Neural cell (in vitro differentiated cells): ENCODE data around the gene ZBTB44. TPM values are rescaled to one million over a fixed set of nuclear protein-coding genes. Genes with fewer than 3 reads are reported as not detected.

ENCODE experiments used
- H2AFZ ChIP-seq: fragments of 200-600, 300-800 bp; sonication (generic), shearing (Covaris generic); 2 replicates; pipeline ENCODE4 v1.6.0; 2014; ENCODE audit warnings: low read depth, mild to moderate bottlenecking, antibody characterized with exemption, low read length, moderate library complexity
- H3F3A ChIP-seq: fragments of 200-600 bp; shearing (Covaris generic); 2 replicates; pipeline ENCODE4 v1.6.1; 2016; ENCODE audit warnings: mild to moderate bottlenecking, moderate library complexity, mixed read lengths, antibody characterized with exemption, low read length; ENCODE audit not compliant: insufficient read depth, poor library complexity, severe bottlenecking
- H3K27ac ChIP-seq: fragments of 200-600, 300-800 bp; sonication (generic), shearing (Covaris generic); 2 replicates; pipeline ENCODE4 v1.5.1; 2014; ENCODE audit warnings: mild to moderate bottlenecking, low read length, moderate library complexity
- H3K27me3 ChIP-seq: fragments of 300-800, 200-600 bp; sonication (generic), shearing (Covaris generic); 2 replicates; pipeline ENCODE4 v1.6.0; 2014; ENCODE audit warnings: mild to moderate bottlenecking, low read depth, low read length, moderate library complexity; ENCODE audit not compliant: insufficient read depth
- H3K36me3 ChIP-seq: fragments of 300-800, 200-600 bp; sonication (generic), shearing (Covaris generic); 2 replicates; pipeline ENCODE4 v1.5.1; 2014; ENCODE audit warnings: mild to moderate bottlenecking, antibody characterized with exemption, low read length, moderate library complexity; ENCODE audit not compliant: insufficient read depth
- H3K4me2 ChIP-seq: fragments of 300-800, 200-600 bp; sonication (generic), shearing (Covaris generic); 2 replicates; pipeline ENCODE4 v1.6.0; 2014; ENCODE audit warnings: mild to moderate bottlenecking, low read length
- H3K4me3 ChIP-seq: fragments of 300-800, 200-600 bp; sonication (generic), shearing (Covaris generic); 2 replicates; pipeline ENCODE4 v1.5.1; 2014; ENCODE audit warnings: mild to moderate bottlenecking, low read length, moderate library complexity
- H3K79me2 ChIP-seq: fragments of 200-600 bp; shearing (Covaris generic); replicated peaks from 2 replicates; pipeline ENCODE4 v1.6.0; 2014; ENCODE audit warnings: mild to moderate bottlenecking, low read length, moderate library complexity; ENCODE audit not compliant: insufficient read depth
- H3K9ac ChIP-seq: fragments of 300-800, 200-600 bp; sonication (generic), shearing (Covaris generic); 2 replicates; pipeline ENCODE4 v1.6.1; 2016; ENCODE audit warnings: mild to moderate bottlenecking, low read length, mixed read lengths
- H3K9me2 ChIP-seq: fragments of 200-600 bp; shearing (Covaris generic); 2 replicates; pipeline ENCODE4 v1.6.1; 2016; ENCODE audit warnings: mild to moderate bottlenecking, low read length, mixed read lengths; ENCODE audit not compliant: insufficient read depth
- H3K9me3 ChIP-seq: fragments of 200-600, 300-800 bp; sonication (generic), shearing (Covaris generic); 2 replicates; pipeline ENCODE4 v1.6.1; 2016; ENCODE audit warnings: mild to moderate bottlenecking, mixed run types, low read length, moderate library complexity, mixed read lengths
- H4K20me1 ChIP-seq: fragments of 200-600 bp; shearing (Covaris generic); 2 replicates; pipeline ENCODE4 v1.6.1; 2016; ENCODE audit warnings: mild to moderate bottlenecking, mixed run types; ENCODE audit not compliant: insufficient read depth
- CTCF ChIP-seq: fragments of 450-650 bp; IDR thresholded peaks from 2 replicates; pipeline ENCODE4 v1.5.1; 2014; ENCODE audit warnings: antibody characterized with exemption, mild to moderate bottlenecking, moderate library complexity; ENCODE audit not compliant: poor library complexity, severe bottlenecking
- EP300 ChIP-seq: fragments of 450-650 bp; conservative IDR thresholded peaks from 2 replicates; pipeline ENCODE4 v1.6.1; 2014; ENCODE audit warnings: antibody characterized with exemption, mild to moderate bottlenecking, moderate library complexity; ENCODE audit not compliant: poor library complexity, severe bottlenecking
- EZH2 ChIP-seq: fragments of 200-600, 300-800 bp; shearing (Covaris generic), sonication (generic); IDR thresholded peaks from 2 replicates; pipeline ENCODE4 v1.6.1; 2014; ENCODE audit warnings: antibody characterized with exemption, low read length, borderline replicate concordance, mild to moderate bottlenecking; ENCODE audit not compliant: insufficient read depth, poor library complexity, severe bottlenecking
- MXI1 ChIP-seq: fragments of 450-650 bp; conservative IDR thresholded peaks from 2 replicates; pipeline ENCODE4 v1.6.1; 2014; ENCODE audit warnings: antibody characterized with exemption, mild to moderate bottlenecking; ENCODE audit not compliant: poor library complexity, severe bottlenecking
- POLR2AphosphoS5 ChIP-seq: IDR thresholded peaks from 2 replicates; pipeline ENCODE4 v1.6.1; 2012
- RAD21 ChIP-seq: fragments of 450-650 bp; conservative IDR thresholded peaks from 2 replicates; pipeline ENCODE4 v1.6.1; 2014; ENCODE audit warnings: antibody characterized with exemption, mild to moderate bottlenecking, moderate library complexity
- SMC3 ChIP-seq: fragments of 450-650 bp; conservative IDR thresholded peaks from 2 replicates; pipeline ENCODE4 v1.6.1; 2014; ENCODE audit warnings: antibody characterized with exemption, mild to moderate bottlenecking, moderate library complexity; ENCODE audit not compliant: poor library complexity
- TAF1 ChIP-seq: IDR thresholded peaks from 2 replicates; pipeline ENCODE4 v1.6.1; 2012; ENCODE audit warnings: low read depth
- polyA plus RNA-seq: library from polyadenylated mRNA; depleted of rRNA; stranded (reverse); fragments of >200 nt; gene quantifications from 2 replicates; pipeline ENCODE4 v1.2.3, GENCODE V29; 2014
- TF ChIP-seq, protein P1 (sequence below): IDR thresholded peaks from 2 replicates; pipeline ENCODE4 v1.6.1; 2012; ENCODE audit warnings: borderline replicate concordance

Gene ZBTB44
- polyA plus RNA-seq, 1 donor from 2014 or later: 23.3 TPM

GRCh38 chr11:130344841-130345240 lies 30.1 kb upstream of the ZBTB44 start:
- Histone ChIP-seq H3K27ac (no peak overlapping the region), H3K36me3 (no peaks in the 10 kb centered on the region), H3K79me2 (no peaks in the 10 kb centered on the region), H4K20me1 (no peaks in the 10 kb centered on the region), H3K4me3 (no peak overlapping the region), H3K4me2 (no peak overlapping the region), H3K9me2 (no peaks in the 10 kb centered on the region), H3K9me3 (no peaks in the 10 kb centered on the region), H3K9ac (no peak overlapping the region), H3K27me3 (no peaks in the 10 kb centered on the region), H2AFZ (no peak overlapping the region), H3F3A (no peaks in the 10 kb centered on the region)
- TF ChIP-seq, protein P1, sequence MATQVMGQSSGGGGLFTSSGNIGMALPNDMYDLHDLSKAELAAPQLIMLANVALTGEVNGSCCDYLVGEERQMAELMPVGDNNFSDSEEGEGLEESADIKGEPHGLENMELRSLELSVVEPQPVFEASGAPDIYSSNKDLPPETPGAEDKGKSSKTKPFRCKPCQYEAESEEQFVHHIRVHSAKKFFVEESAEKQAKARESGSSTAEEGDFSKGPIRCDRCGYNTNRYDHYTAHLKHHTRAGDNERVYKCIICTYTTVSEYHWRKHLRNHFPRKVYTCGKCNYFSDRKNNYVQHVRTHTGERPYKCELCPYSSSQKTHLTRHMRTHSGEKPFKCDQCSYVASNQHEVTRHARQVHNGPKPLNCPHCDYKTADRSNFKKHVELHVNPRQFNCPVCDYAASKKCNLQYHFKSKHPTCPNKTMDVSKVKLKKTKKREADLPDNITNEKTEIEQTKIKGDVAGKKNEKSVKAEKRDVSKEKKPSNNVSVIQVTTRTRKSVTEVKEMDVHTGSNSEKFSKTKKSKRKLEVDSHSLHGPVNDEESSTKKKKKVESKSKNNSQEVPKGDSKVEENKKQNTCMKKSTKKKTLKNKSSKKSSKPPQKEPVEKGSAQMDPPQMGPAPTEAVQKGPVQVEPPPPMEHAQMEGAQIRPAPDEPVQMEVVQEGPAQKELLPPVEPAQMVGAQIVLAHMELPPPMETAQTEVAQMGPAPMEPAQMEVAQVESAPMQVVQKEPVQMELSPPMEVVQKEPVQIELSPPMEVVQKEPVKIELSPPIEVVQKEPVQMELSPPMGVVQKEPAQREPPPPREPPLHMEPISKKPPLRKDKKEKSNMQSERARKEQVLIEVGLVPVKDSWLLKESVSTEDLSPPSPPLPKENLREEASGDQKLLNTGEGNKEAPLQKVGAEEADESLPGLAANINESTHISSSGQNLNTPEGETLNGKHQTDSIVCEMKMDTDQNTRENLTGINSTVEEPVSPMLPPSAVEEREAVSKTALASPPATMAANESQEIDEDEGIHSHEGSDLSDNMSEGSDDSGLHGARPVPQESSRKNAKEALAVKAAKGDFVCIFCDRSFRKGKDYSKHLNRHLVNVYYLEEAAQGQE: no peak
- TF ChIP-seq MXI1: no peak
- no peak for TF ChIP-seq POLR2AphosphoS5
- no peak for TF ChIP-seq CTCF
- TF ChIP-seq SMC3: no peak
- no peak for TF ChIP-seq EZH2
- TF ChIP-seq TAF1: no peak
- no peak for TF ChIP-seq RAD21
- no peak for TF ChIP-seq EP300

- no peaks in the 10 kb centered on the region for H3K9me2 ChIP-seq
- H3F3A ChIP-seq: no peaks in the 10 kb centered on the region
- no peak overlapping the region for H3K9ac ChIP-seq
- TF ChIP-seq EP300 (no peak), POLR2AphosphoS5 (no peak), RAD21 (no peak), MXI1 (no peak), TAF1 (no peak), SMC3 (no peak), EZH2 (no peak), CTCF (no peak)
- TF ChIP-seq, protein P1: no peak
- no peaks in the 10 kb centered on the region for H3K36me3 ChIP-seq
- no peaks in the 10 kb centered on the region for H3K79me2 ChIP-seq
- H3K4me3 ChIP-seq: no peak overlapping the region
- H3K9me3 ChIP-seq: no peaks in the 10 kb centered on the region
- no peak overlapping the region for H2AFZ ChIP-seq
- H3K27ac ChIP-seq: no peak overlapping the region
- no peaks in the 10 kb centered on the region for H3K27me3 ChIP-seq
- H3K4me2 ChIP-seq: no peak overlapping the region
- H4K20me1 ChIP-seq: no peaks in the 10 kb centered on the region
These were observed 26.1 kb upstream of the ZBTB44 start for GRCh38 chr11:130340671-130341319.
